H1 (cell line): Measurements from ENCODE around the gene ASB1. TPM values are rescaled to one million over a fixed set of nuclear protein-coding genes. Genes with fewer than 3 reads are reported as not detected.

Source experiments
- CTCF ChIA-PET: fragments of 300-600 bp; sonication (Branson Sonifier 250); formaldehyde crosslinking; loops from one replicate; lab custom pipeline; 2021; ENCODE audit not compliant: partially characterized antibody; lab: Charles Lee
- POLR2A ChIA-PET: fragments of 300-600 bp; sonication (Branson Sonifier 250); formaldehyde crosslinking; loops from one replicate; lab custom pipeline; 2021; ENCODE audit warnings: inconsistent platforms; ENCODE audit not compliant: partially characterized antibody; lab: Charles Lee
- DNase-seq, 2 experiments: peaks; one replicate each; pipeline versions ENCODE4 v3.0.0 to v3.0.0-alpha.2; 2010 to 2022; ENCODE audit warnings: low spot score in 2 of 2, low read depth in 1 of 2, mixed read lengths in 1 of 2
- FAIRE-seq: peaks from 2 replicates; lab custom pipeline; 2011; peaks lifted over from hg19 to GRCh38; lab: Jason Lieb, UNC
- H2AFZ ChIP-seq: 2 replicates; pipeline ENCODE4 v1.8.1; 2012; ENCODE audit warnings: low read length, inconsistent platforms
- H2AK5ac ChIP-seq: 2 replicates; pipeline ENCODE4 v1.6.1; 2013; ENCODE audit warnings: low read depth, low read length
- H2BK120ac ChIP-seq: replicated peaks from 2 replicates; pipeline ENCODE3; 2013; ENCODE audit warnings: low read depth, low read length, inconsistent platforms
- H2BK12ac ChIP-seq: 2 replicates; pipeline ENCODE4 v1.6.1; 2013; ENCODE audit warnings: low read depth, low read length
- H2BK15ac ChIP-seq: 2 replicates; pipeline ENCODE4 v1.6.1; 2013; ENCODE audit warnings: low read length
- H2BK20ac ChIP-seq: 2 replicates; pipeline ENCODE4 v1.6.1; 2013; ENCODE audit warnings: low read length
- H2BK5ac ChIP-seq: 2 replicates; pipeline ENCODE4 v1.6.1; 2013; ENCODE audit warnings: low read depth, low read length
- H3K14ac ChIP-seq: 2 replicates; pipeline ENCODE4 v1.6.1; 2013; ENCODE audit warnings: inconsistent platforms; ENCODE audit not compliant: insufficient read length
- H3K18ac ChIP-seq: 2 replicates; pipeline ENCODE4 v1.6.1; 2013; ENCODE audit warnings: low read length; ENCODE audit errors: extremely low read depth
- H3K23ac ChIP-seq: 2 replicates; pipeline ENCODE4 v1.6.1; 2013; ENCODE audit warnings: inconsistent platforms; ENCODE audit not compliant: insufficient read length
- H3K23me2 ChIP-seq: 2 replicates; pipeline ENCODE4 v1.6.1; 2013; ENCODE audit warnings: low read depth, low read length
- H3K27ac ChIP-seq: 2 replicates; pipeline ENCODE4 v1.6.1; 2011; ENCODE audit warnings: low read depth, low read length, inconsistent platforms
- H3K27me3 ChIP-seq, 4 experiments: replicated peaks in 1 of 4; 1 replicate in 1 of 4; 2 replicates in 3 of 4; pipeline versions ENCODE4 v1.6.1 to v1.8.1; 2011 to 2013; ENCODE audit warnings: low read length in 3 of 4, mild to moderate bottlenecking in 3 of 4, inconsistent platforms in 2 of 4, mixed read lengths in 2 of 4, moderate library complexity in 1 of 4; ENCODE audit not compliant: control insufficient read depth in 3 of 4, insufficient read depth in 3 of 4; ENCODE audit errors: extremely low read depth in 1 of 4
- H3K36me3 ChIP-seq, 4 experiments: 2 replicates each; pipeline versions ENCODE4 v1.6.1 to v1.8.1; 2011 to 2013; ENCODE audit warnings: mild to moderate bottlenecking in 4 of 4, low read length in 3 of 4, moderate library complexity in 2 of 4, control low read depth in 1 of 4, inconsistent platforms in 1 of 4; ENCODE audit not compliant: insufficient read depth in 4 of 4, control insufficient read depth in 2 of 4
- H3K4ac ChIP-seq: replicated peaks from 2 replicates; pipeline ENCODE3; 2013; ENCODE audit warnings: low read length, low read depth, mixed read lengths, inconsistent platforms; ENCODE audit not compliant: insufficient read length
- H3K4me1 ChIP-seq, 4 experiments: replicated peaks in 1 of 4; 1 replicate in 1 of 4; 2 replicates in 3 of 4; pipeline versions ENCODE4 v1.6.1 to v1.8.1; 2011 to 2013; ENCODE audit warnings: low read length in 3 of 4, inconsistent platforms in 2 of 4, mixed read lengths in 1 of 4; ENCODE audit not compliant: insufficient read depth in 4 of 4, control insufficient read depth in 3 of 4
- H3K4me2 ChIP-seq, 2 experiments: 2 replicates each; pipeline versions ENCODE4 v1.6.1 to v1.8.1; 2011 to 2013; ENCODE audit warnings: low read depth in 2 of 2, low read length in 2 of 2, control low read depth in 1 of 2, inconsistent platforms in 1 of 2, mild to moderate bottlenecking in 1 of 2; ENCODE audit not compliant: insufficient read depth in 1 of 2
- H3K4me3 ChIP-seq, 4 experiments: fragments of 200-600, 300-600 bp in 1 of 4; sonication (generic), shearing (Covaris generic), sonication (Bioruptor Twin) in 1 of 4; 2 replicates each; pipeline versions ENCODE4 v1.5.1 to v1.8.1; 2011 to 2016; ENCODE audit warnings: low read length in 4 of 4, low read depth in 3 of 4, control low read depth in 2 of 4, inconsistent platforms in 2 of 4, mild to moderate bottlenecking in 2 of 4, mixed read lengths in 1 of 4, moderate library complexity in 1 of 4; ENCODE audit not compliant: insufficient read depth in 2 of 4; ENCODE audit errors: extremely low read depth in 1 of 4
- H3K56ac ChIP-seq: replicated peaks from 2 replicates; pipeline ENCODE3; 2013; ENCODE audit warnings: low read depth, mild to moderate bottlenecking, mixed read lengths, low read length, inconsistent platforms; ENCODE audit not compliant: insufficient read length
- H3K79me1 ChIP-seq: 2 replicates; pipeline ENCODE4 v1.6.1; 2013; ENCODE audit warnings: low read depth, low read length, control low read depth
- H3K79me2 ChIP-seq, 2 experiments: 2 replicates each; pipeline versions ENCODE4 v1.6.1 to v1.8.1; 2012 to 2013; ENCODE audit warnings: low read length in 2 of 2, mild to moderate bottlenecking in 2 of 2, inconsistent platforms in 1 of 2; ENCODE audit not compliant: insufficient read depth in 2 of 2, control insufficient read depth in 1 of 2
- H3K9ac ChIP-seq, 4 experiments: replicated peaks in 1 of 4; 1 replicate in 1 of 4; 2 replicates in 3 of 4; pipeline versions ENCODE4 v1.6.1 to v1.8.1; 2011 to 2013; ENCODE audit warnings: low read depth in 3 of 4, low read length in 3 of 4, control low read depth in 2 of 4, mild to moderate bottlenecking in 2 of 4, moderate library complexity in 2 of 4, inconsistent platforms in 1 of 4; ENCODE audit errors: extremely low read depth in 1 of 4
- H3K9me3 ChIP-seq, 2 experiments: 2 replicates each; pipeline versions ENCODE4 v1.6.1 to v1.8.1; 2012 to 2013; ENCODE audit warnings: mild to moderate bottlenecking in 2 of 2, moderate library complexity in 2 of 2, control low read depth in 1 of 2, inconsistent platforms in 1 of 2, low read depth in 1 of 2, low read length in 1 of 2, mixed read lengths in 1 of 2; ENCODE audit not compliant: insufficient read depth in 2 of 2
- H4K20me1 ChIP-seq, 2 experiments: replicated peaks in 1 of 2; 2 replicates each; pipeline versions ENCODE3 to v1.8.1; 2011 to 2013; ENCODE audit warnings: inconsistent platforms in 2 of 2, low read length in 2 of 2, mild to moderate bottlenecking in 1 of 2; ENCODE audit not compliant: insufficient read depth in 2 of 2, control insufficient read depth in 1 of 2
- H4K5ac ChIP-seq: 2 replicates; pipeline ENCODE4 v1.6.1; 2013; ENCODE audit warnings: low read length, low read depth, mixed read lengths, inconsistent platforms; ENCODE audit not compliant: insufficient read length
- H4K8ac ChIP-seq: 2 replicates; pipeline ENCODE4 v1.8.0; 2013; ENCODE audit warnings: mild to moderate bottlenecking, moderate library complexity, low read length, inconsistent platforms; ENCODE audit not compliant: insufficient read depth; ENCODE audit errors: extremely low read depth
- H4K91ac ChIP-seq: replicated peaks from 2 replicates; pipeline ENCODE3; 2013; ENCODE audit warnings: low read length, mixed read lengths, inconsistent platforms; ENCODE audit not compliant: insufficient read length
- CEBPB ChIP-seq: IDR thresholded peaks from 2 replicates; pipeline ENCODE4 v1.6.1; 2012; ENCODE audit warnings: low read depth, low read length
- GTF2F1 ChIP-seq: IDR thresholded peaks from 2 replicates; pipeline ENCODE4 v1.6.1; 2012; ENCODE audit warnings: low read depth, low read length, improper control_type of control experiment, borderline replicate concordance
- HDAC6 ChIP-seq: IDR thresholded peaks from one replicate; pipeline ENCODE4 v1.7.1; 2012; ENCODE audit warnings: low read depth, mild to moderate bottlenecking, inconsistent platforms, low read length, moderate library complexity
- KDM5A ChIP-seq: fragments of 200-600 bp; IDR thresholded peaks from 2 replicates; pipeline ENCODE4 v1.7.1; 2012; ENCODE audit warnings: mild to moderate bottlenecking, low read length, inconsistent platforms, mixed read lengths
- RAD21 ChIP-seq, 2 experiments: IDR thresholded peaks in 1 of 2; conservative IDR thresholded peaks in 1 of 2; 2 replicates each; pipeline ENCODE4 v1.6.1; 2011; ENCODE audit warnings: low read depth in 2 of 2, low read length in 2 of 2, improper control_type of control experiment in 1 of 2, inconsistent platforms in 1 of 2, mild to moderate bottlenecking in 1 of 2, moderate library complexity in 1 of 2
- SIX5 ChIP-seq: IDR thresholded peaks from 2 replicates; pipeline ENCODE4 v1.6.1; 2011; ENCODE audit warnings: mild to moderate bottlenecking, low read depth, low read length
- WGBS, 2 experiments: shearing (Covaris generic) in 1 of 2; methylation state at CpG; one replicate each; pipeline versions ENCODE4 v1.1.6 to v1.1.7; 2013 to 2015; ENCODE audit warnings: low lambda C conversion rate in 2 of 2, mixed read lengths in 2 of 2, inconsistent platforms in 1 of 2, low coverage in 1 of 2, missing lambda C conversion rate in 1 of 2; ENCODE audit not compliant: insufficient replicate concordance in 2 of 2, insufficient coverage in 1 of 2, insufficient read length in 1 of 2; ENCODE audit errors: extremely low coverage in 1 of 2, missing lambda C conversion rate in 1 of 2; 5-methylcytosine and 5-hydroxymethylcytosine counted together
- polyA plus RNA-seq, 7 experiments: library from polyadenylated mRNA; depleted of rRNA in 3 of 7; stranded (reverse) in 5 of 7; unstranded in 2 of 7; fragments of >200 nt in 5 of 7; fragments of 200-250 nt in 2 of 7; gene quantifications; 1 replicate in 5 of 7; 2 replicates in 1 of 7; 4 replicates in 1 of 7; pipeline versions ENCODE4 v1.2.1 to v1.2.3, GENCODE V29; 2011 to 2013; ENCODE audit warnings: missing spikeins in 2 of 7, mixed read lengths in 2 of 7
- total RNA-seq: library from RNA; stranded (reverse); fragmentation: NEBNext Ultra II Directional; extraction: Animal tissue kit (Norgen Biotek cat#: 25700); gene quantifications from 2 replicates; pipeline ENCODE4 v1.2.1, GENCODE V29; 2021

Gene ASB1
- total and polyA plus RNA-seq, 2 of the 8 experiments (the other 6 are each of a cell fraction or from before 2014, with no cell fraction given): 24.1 to 36.0 TPM

DNA sequence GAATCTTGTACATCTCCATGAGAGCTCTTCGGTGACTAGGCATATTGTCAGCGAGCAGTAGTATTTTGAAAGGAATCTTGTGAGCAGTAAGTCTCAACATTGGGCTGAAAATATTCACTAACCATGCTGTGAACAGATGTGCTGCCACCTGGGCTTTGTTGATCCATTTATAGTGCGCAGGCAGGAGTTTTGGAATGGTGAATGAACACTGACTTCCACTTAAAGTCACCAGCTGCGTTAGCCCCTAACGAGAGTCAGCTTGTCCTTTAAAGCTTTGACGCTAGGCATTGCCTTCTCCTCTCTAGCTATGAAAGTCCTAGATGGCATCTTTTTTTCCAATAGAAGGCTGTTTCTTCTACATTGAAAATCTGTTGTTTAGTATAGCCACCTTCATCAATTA lies 4.1 kb downstream of the ASB1 start:
- H4K20me1 ChIP-seq: peaks cover 6 to 16% of the 10 kb centered on the region in 2 experiments
- no peak overlapping the region for H2BK15ac ChIP-seq
- POLR2A ChIA-PET: no interaction called here
- H3K9ac ChIP-seq: no peak overlapping the region
- H4K91ac ChIP-seq: no peak overlapping the region
- no peaks in the 10 kb centered on the region for H3K27me3 ChIP-seq
- H3K18ac ChIP-seq: no peak overlapping the region
- 86% methylated on average over 6 of the region's 6 CpGs; no CpG with 5 or more reads in 1 of the 2 experiments for WGBS, 2 experiments
- no peak overlapping the region for H2AK5ac ChIP-seq
- DNase-seq (no peak), FAIRE-seq (no peak)
- H2BK120ac ChIP-seq: no peak overlapping the region
- TF ChIP-seq RAD21 (IDR thresholded peaks at IDR 0.05 in 1 of 2, conservative IDR thresholded peaks at IDR 0.05 in 1 of 2; ENCODE audit: low read depth in 2 of 2, low read length in 2 of 2) (no peak), GTF2F1 (no peak), SIX5 (no peak), CEBPB (no peak), KDM5A (no peak), HDAC6 (no peak)
- no peak overlapping the region for H4K5ac ChIP-seq
- peaks cover 20 to 73% of the 10 kb centered on the region in 2 experiments for H3K79me2 ChIP-seq
- H4K8ac ChIP-seq: no peak overlapping the region
- peaks cover 16% of the 10 kb centered on the region for H3K79me1 ChIP-seq
- no peaks in the 10 kb centered on the region for H3K9me3 ChIP-seq
- peaks cover 0 to 7% (median 3%) of the 10 kb centered on the region in 4 experiments; a peak in 4 of 7 replicates for H3K4me1 ChIP-seq
- H2BK5ac ChIP-seq: no peak overlapping the region
- H3K36me3 ChIP-seq: peaks cover 11 to 24% (median 12%) of the 10 kb centered on the region in 4 experiments; a peak in 7 of 8 replicates
- H3K4me2 ChIP-seq: no peak overlapping the region
- H3K23ac ChIP-seq: no peak overlapping the region
- H2AFZ ChIP-seq: no peak overlapping the region
- H3K14ac ChIP-seq: no peak overlapping the region
- CTCF ChIA-PET: interaction anchor here (0.7 to 6.8 kb wide), 6 partner anchors 10 to 89 kb away, joined by 3 to 68 read pairs (median 4); no protein-coding TSS in a partner anchor
- H3K56ac ChIP-seq: no peak overlapping the region
- H3K4me3 ChIP-seq: no peak overlapping the region
- no peak overlapping the region for H3K4ac ChIP-seq
- no peak overlapping the region for H2BK12ac ChIP-seq
- no peak overlapping the region for H2BK20ac ChIP-seq
- peaks cover 8% of the 10 kb centered on the region for H3K23me2 ChIP-seq
- no peak overlapping the region for H3K27ac ChIP-seq
